AG09319 (cell line): Measurements from ENCODE around the gene DBNDD1.
A peak's percentile ranks its signal among the peaks of the same experiment; 100 is the strongest.

Experiments used
- DNase-seq: peaks from one replicate; pipeline ENCODE4 v3.0.0-alpha.2; 2010; ENCODE audit warnings: low read depth; ENCODE audit errors: extremely low read depth
- CTCF ChIP-seq: IDR thresholded peaks from 2 replicates; pipeline ENCODE4 v1.5.1; 2011; ENCODE audit warnings: low read depth, mild to moderate bottlenecking, inconsistent platforms, low read length, moderate library complexity

DBNDD1 gene

GRCh38 chr16:90026135-90026534 lies 6.9 kb upstream of the DBNDD1 start:
- DNase-seq: no peak
- TF ChIP-seq CTCF: no peak

- DNase-seq: no peak
- no peak for TF ChIP-seq CTCF
These were observed 3.8 kb upstream of the DBNDD1 start for GRCh38 chr16:90023078-90023447.

GRCh38 chr16:90022209-90023077 lies 3.2 kb upstream of the DBNDD1 start:
- no peak; the same call in 1 of the 2 replicates for TF ChIP-seq CTCF
- peak; percentile 52 for DNase-seq

- no peak for DNase-seq
These were observed 1.7 kb upstream of the DBNDD1 start for GRCh38 chr16:90020838-90021382.

GRCh38 chr16:90020260-90020837 lies 1.1 kb upstream of the DBNDD1 start:
- no peak for TF ChIP-seq CTCF
- no peak for DNase-seq

More at GRCh38 chr16:90020838-90021382, 1.7 kb upstream of the DBNDD1 start:
- no peak for TF ChIP-seq CTCF

- no peak for DNase-seq
- no peak for TF ChIP-seq CTCF
These were observed 445 bp upstream of the DBNDD1 start for GRCh38 chr16:90019543-90020259.
